GM19099 (cell line): ENCODE measurements around the gene FBRSL1.
A peak's percentile ranks its signal among the peaks of the same experiment; 100 is the strongest.

ENCODE experiments used
- POLR2A ChIP-seq: IDR thresholded peaks from 3 replicates; pipeline ENCODE4 v1.6.1; 2011; ENCODE audit warnings: low read depth; ENCODE audit not compliant: insufficient read length; ENCODE audit errors: extremely low read depth

FBRSL1 gene

GRCh38 chr12:132489602-132490266 is at the start of gene FBRSL1:
Gene FBRSL1 (plus strand): TSS chr12:132490151.
- TF ChIP-seq POLR2A: no peak

GRCh38 chr12:132441871-132442863 is 47.8 kb upstream of the FBRSL1 start:
- TF ChIP-seq POLR2A: no peak

GRCh38 chr12:132443091-132443490 is 46.9 kb upstream of the FBRSL1 start:
- no peak for TF ChIP-seq POLR2A

GRCh38 chr12:132444283-132444682 is 45.7 kb upstream of the FBRSL1 start:
- no peak for TF ChIP-seq POLR2A

- TF ChIP-seq POLR2A: peak; percentile 43
Measured at GRCh38 chr12:132444957-132445883, 44.7 kb upstream of the FBRSL1 start.

GRCh38 chr12:132445884-132446632 is 43.9 kb upstream of the FBRSL1 start:
- no peak for TF ChIP-seq POLR2A

- no peak for TF ChIP-seq POLR2A
Measured at GRCh38 chr12:132446633-132447326, 43.2 kb upstream of the FBRSL1 start.

GRCh38 chr12:132447327-132447720 is 42.6 kb upstream of the FBRSL1 start:
- TF ChIP-seq POLR2A: no peak

GRCh38 chr12:132447731-132448462 is 42.1 kb upstream of the FBRSL1 start:
- TF ChIP-seq POLR2A: no peak

- TF ChIP-seq POLR2A: no peak
Measured at GRCh38 chr12:132448463-132448820, 41.5 kb upstream of the FBRSL1 start.

- no peak for TF ChIP-seq POLR2A
Measured at GRCh38 chr12:132449565-132450417, 40.2 kb upstream of the FBRSL1 start.
